ENCODE measurements around the gene PTPRN2.
"Not testable (repeated sequence)": the region's sequence is repeated elsewhere in the genome, so short reads cannot be mapped to it uniquely, and the experiment has no call there.

PTPRN2 gene

GRCh38 chr7:158471716-158472115 is 115.9 kb downstream of the PTPRN2 start:
- Histone ChIP-seq H3K4me1 (ENCODE audit: insufficient read depth, low read length) (peaks cover 38% of the 10 kb centered on the region), H3K36me3 (ENCODE audit: insufficient read depth, low read length) (no peaks in the 10 kb centered on the region), H3K9ac (ENCODE audit: low read depth, low read length) (no peak overlapping the region), H3K9me3 (ENCODE audit: control insufficient read depth, insufficient read depth, low read length) (no peaks in the 10 kb centered on the region)

GRCh38 chr7:158470336-158470735 is 117.3 kb downstream of the PTPRN2 start:
- Histone ChIP-seq H3K4me1 (ENCODE audit: insufficient read depth, low read length) (peaks cover 38% of the 10 kb centered on the region), H3K36me3 (ENCODE audit: insufficient read depth, low read length) (no peaks in the 10 kb centered on the region), H3K9ac (ENCODE audit: low read depth, low read length) (no peak overlapping the region), H3K9me3 (ENCODE audit: control insufficient read depth, insufficient read depth, low read length) (no peaks in the 10 kb centered on the region)

GRCh38 chr7:158469396-158470051 is 118.1 kb downstream of the PTPRN2 start:
- Histone ChIP-seq H3K9me3 (ENCODE audit: control insufficient read depth, insufficient read depth, low read length) (no peaks in the 10 kb centered on the region), H3K36me3 (ENCODE audit: insufficient read depth, low read length) (no peaks in the 10 kb centered on the region), H3K4me1 (ENCODE audit: insufficient read depth, low read length) (peaks cover 38% of the 10 kb centered on the region), H3K9ac (ENCODE audit: low read depth, low read length) (no peak overlapping the region)

- H3K36me3 ChIP-seq (ENCODE audit: insufficient read depth, low read length), result no peaks in the 10 kb centered on the region
These were observed 118.8 kb downstream of the PTPRN2 start for GRCh38 chr7:158468700-158469296.

GRCh38 chr7:158468181-158468580 is 119.4 kb downstream of the PTPRN2 start:
- no peaks in the 10 kb centered on the region for H3K9me3 ChIP-seq (ENCODE audit: control insufficient read depth, insufficient read depth, low read length)

More at GRCh38 chr7:158468700-158469296, 118.8 kb downstream of the PTPRN2 start:
- Histone ChIP-seq H3K9ac (ENCODE audit: low read depth, low read length) (no peak overlapping the region), H3K4me1 (ENCODE audit: insufficient read depth, low read length) (peaks cover 38% of the 10 kb centered on the region), H3K9me3 (ENCODE audit: control insufficient read depth, insufficient read depth, low read length) (no peaks in the 10 kb centered on the region)

GRCh38 chr7:158467562-158467961 is 120.1 kb downstream of the PTPRN2 start:
- H3K4me1 ChIP-seq (ENCODE audit: insufficient read depth, low read length), result peaks cover 28% of the 10 kb centered on the region
- H3K9ac ChIP-seq (ENCODE audit: low read depth, low read length), result no peak overlapping the region
- H3K9me3 ChIP-seq (ENCODE audit: control insufficient read depth, insufficient read depth, low read length), result no peaks in the 10 kb centered on the region
- no peaks in the 10 kb centered on the region for H3K36me3 ChIP-seq (ENCODE audit: insufficient read depth, low read length)

More at GRCh38 chr7:158468181-158468580, 119.4 kb downstream of the PTPRN2 start:
- no peak overlapping the region for H3K9ac ChIP-seq (ENCODE audit: low read depth, low read length)
- no peaks in the 10 kb centered on the region for H3K36me3 ChIP-seq (ENCODE audit: insufficient read depth, low read length)
- H3K4me1 ChIP-seq (ENCODE audit: insufficient read depth, low read length), result peaks cover 33% of the 10 kb centered on the region

- peaks cover 7% of the 10 kb centered on the region for H3K4me1 ChIP-seq (ENCODE audit: insufficient read depth, low read length)
- no peaks in the 10 kb centered on the region for H3K36me3 ChIP-seq (ENCODE audit: insufficient read depth, low read length)
- H3K9me3 ChIP-seq (ENCODE audit: control insufficient read depth, insufficient read depth, low read length), result no peaks in the 10 kb centered on the region
- H3K9ac ChIP-seq (ENCODE audit: low read depth, low read length), result no peak overlapping the region
These were observed 124.3 kb downstream of the PTPRN2 start for GRCh38 chr7:158463317-158463716.

GRCh38 chr7:158461824-158462223 is 125.8 kb downstream of the PTPRN2 start:
- no peaks in the 10 kb centered on the region for H3K9me3 ChIP-seq (ENCODE audit: control insufficient read depth, insufficient read depth, low read length)
- H3K36me3 ChIP-seq (ENCODE audit: insufficient read depth, low read length), result no peaks in the 10 kb centered on the region
- no peaks in the 10 kb centered on the region for H3K4me1 ChIP-seq (ENCODE audit: insufficient read depth, low read length)
- no peak overlapping the region for H3K9ac ChIP-seq (ENCODE audit: low read depth, low read length)

GRCh38 chr7:158460665-158461064 is 127.0 kb downstream of the PTPRN2 start:
- Histone ChIP-seq H3K36me3 (ENCODE audit: insufficient read depth, low read length) (no peaks in the 10 kb centered on the region), H3K9me3 (ENCODE audit: control insufficient read depth, insufficient read depth, low read length) (no peaks in the 10 kb centered on the region), H3K4me1 (ENCODE audit: insufficient read depth, low read length) (no peaks in the 10 kb centered on the region), H3K9ac (ENCODE audit: low read depth, low read length) (no peak overlapping the region)

GRCh38 chr7:158458716-158459282 is 128.8 kb downstream of the PTPRN2 start:
- Histone ChIP-seq H3K4me1 (ENCODE audit: insufficient read depth, low read length) (no peaks in the 10 kb centered on the region), H3K9ac (ENCODE audit: low read depth, low read length) (no peak overlapping the region), H3K36me3 (ENCODE audit: insufficient read depth, low read length) (no peaks in the 10 kb centered on the region), H3K9me3 (ENCODE audit: control insufficient read depth, insufficient read depth, low read length) (no peaks in the 10 kb centered on the region)

- H3K9me3 ChIP-seq (ENCODE audit: control insufficient read depth, insufficient read depth, low read length), result no peaks in the 10 kb centered on the region
- no peak overlapping the region for H3K9ac ChIP-seq (ENCODE audit: low read depth, low read length)
- H3K36me3 ChIP-seq (ENCODE audit: insufficient read depth, low read length), result no peaks in the 10 kb centered on the region
- no peaks in the 10 kb centered on the region for H3K4me1 ChIP-seq (ENCODE audit: insufficient read depth, low read length)
These were observed 129.5 kb downstream of the PTPRN2 start for GRCh38 chr7:158458096-158458495.

GRCh38 chr7:158457586-158457985 is 130.0 kb downstream of the PTPRN2 start:
- not testable (repeated sequence) for H3K36me3 ChIP-seq (ENCODE audit: insufficient read depth, low read length); H3K4me1 ChIP-seq (ENCODE audit: insufficient read depth, low read length); H3K9me3 ChIP-seq (ENCODE audit: control insufficient read depth, insufficient read depth, low read length)

GRCh38 chr7:158454631-158455030 is 133.0 kb downstream of the PTPRN2 start:
- H3K9me3 ChIP-seq (ENCODE audit: control insufficient read depth, insufficient read depth, low read length), result no peaks in the 10 kb centered on the region
- no peaks in the 10 kb centered on the region for H3K36me3 ChIP-seq (ENCODE audit: insufficient read depth, low read length)
- no peak overlapping the region for H3K9ac ChIP-seq (ENCODE audit: low read depth, low read length)
- H3K4me1 ChIP-seq (ENCODE audit: insufficient read depth, low read length), result no peaks in the 10 kb centered on the region

More at GRCh38 chr7:158457586-158457985, 130.0 kb downstream of the PTPRN2 start:
- H3K9ac ChIP-seq (ENCODE audit: low read depth, low read length), result not testable (repeated sequence)

- no peak overlapping the region for H3K9ac ChIP-seq (ENCODE audit: low read depth, low read length)
- no peaks in the 10 kb centered on the region for H3K9me3 ChIP-seq (ENCODE audit: control insufficient read depth, insufficient read depth, low read length)
- H3K4me1 ChIP-seq (ENCODE audit: insufficient read depth, low read length), result no peaks in the 10 kb centered on the region
- H3K36me3 ChIP-seq (ENCODE audit: insufficient read depth, low read length), result no peaks in the 10 kb centered on the region
These were observed 134.0 kb downstream of the PTPRN2 start for GRCh38 chr7:158453663-158454062.

GRCh38 chr7:158452331-158452730 is 135.3 kb downstream of the PTPRN2 start:
- no peaks in the 10 kb centered on the region for H3K4me1 ChIP-seq (ENCODE audit: insufficient read depth, low read length)
- H3K9me3 ChIP-seq (ENCODE audit: control insufficient read depth, insufficient read depth, low read length), result no peaks in the 10 kb centered on the region
- H3K9ac ChIP-seq (ENCODE audit: low read depth, low read length), result no peak overlapping the region
- H3K36me3 ChIP-seq (ENCODE audit: insufficient read depth, low read length), result no peaks in the 10 kb centered on the region

Measured in ES-I3 (cell line).